HG02885 (cell line): ENCODE results near the gene ZMYND8.
"Not testable (repeated sequence)": the region's sequence is repeated elsewhere in the genome, so short reads cannot be mapped to it uniquely, and the experiment has no call there.

Experiments used
- ATAC-seq: cut with Tn5 transposase; IDR thresholded peaks from one replicate; pipeline ENCODE4 v1.9.1; 2021; ENCODE audit warnings: mild to moderate bottlenecking; ENCODE audit not compliant: unreplicated experiment, poor library complexity

ZMYND8 gene

GRCh38 chr20:47195573-47195972 lies 160.9 kb downstream of the ZMYND8 start:
- no peak for ATAC-seq

- ATAC-seq = no peak
Measured at GRCh38 chr20:47191956-47192355, 164.5 kb downstream of the ZMYND8 start.

- ATAC-seq = no peak
Measured at GRCh38 chr20:47191074-47191673, 165.3 kb downstream of the ZMYND8 start.

- ATAC-seq = no peak
Measured at GRCh38 chr20:47189060-47189459, 167.4 kb downstream of the ZMYND8 start.

GRCh38 chr20:47188540-47188939 lies 168.0 kb downstream of the ZMYND8 start:
- no peak for ATAC-seq

GRCh38 chr20:47187450-47188195 lies 168.9 kb downstream of the ZMYND8 start:
- ATAC-seq = no peak

- no peak for ATAC-seq
Measured at GRCh38 chr20:47183367-47183766, 173.1 kb downstream of the ZMYND8 start.

GRCh38 chr20:47181056-47181862 lies 175.2 kb downstream of the ZMYND8 start:
- no peak for ATAC-seq

GRCh38 chr20:47179267-47179666 lies 177.2 kb downstream of the ZMYND8 start:
- ATAC-seq = no peak

- no peak for ATAC-seq
Measured at GRCh38 chr20:47178851-47179250, 177.6 kb downstream of the ZMYND8 start.

- no peak for ATAC-seq
Measured at GRCh38 chr20:47178277-47178676, 178.2 kb downstream of the ZMYND8 start.

- ATAC-seq = not testable (repeated sequence)
Measured at GRCh38 chr20:47176217-47176616, 180.3 kb downstream of the ZMYND8 start.

- ATAC-seq = no peak
Measured at GRCh38 chr20:47175493-47175892, 181.0 kb downstream of the ZMYND8 start.

- no peak for ATAC-seq
Measured at GRCh38 chr20:47174456-47175243, 181.8 kb downstream of the ZMYND8 start.

- no peak for ATAC-seq
Measured at GRCh38 chr20:47173596-47174216, 182.8 kb downstream of the ZMYND8 start.

- no peak for ATAC-seq
Measured at GRCh38 chr20:47172579-47172978, 183.9 kb downstream of the ZMYND8 start.

- no peak for ATAC-seq
Measured at GRCh38 chr20:47167846-47168245, 188.7 kb downstream of the ZMYND8 start.

GRCh38 chr20:47165376-47165865 lies 191.1 kb downstream of the ZMYND8 start:
- ATAC-seq = no peak

GRCh38 chr20:47164140-47164539 lies 192.4 kb downstream of the ZMYND8 start:
- ATAC-seq = no peak

- no peak for ATAC-seq
Measured at GRCh38 chr20:47161411-47161810, 195.1 kb downstream of the ZMYND8 start.
